Dendritic cell treated with granulocyte-macrophage colony-stimulating factor and Interleukin-4, amounts not matched to agents 40 ng/mL and 50 ng/mL, for 4 days (primary cell): ENCODE measurements around the gene ZFYVE21.

Source experiments
- H3K27ac Mint-ChIP-seq: one replicate; pipeline ENCODE4 v1.8.0; 2022; ENCODE audit warnings: mild to moderate bottlenecking, mixed read lengths
- H3K27me3 Mint-ChIP-seq: one replicate; pipeline ENCODE4 v1.8.0; 2022; ENCODE audit warnings: mild to moderate bottlenecking, mixed read lengths
- H3K36me3 Mint-ChIP-seq: one replicate; pipeline ENCODE4 v1.8.0; 2022; ENCODE audit warnings: low read depth, mixed read lengths
- H3K4me1 Mint-ChIP-seq: one replicate; pipeline ENCODE4 v1.8.0; 2022; ENCODE audit warnings: low read depth, mixed read lengths
- H3K4me3 Mint-ChIP-seq: one replicate; pipeline ENCODE4 v1.8.0; 2022; ENCODE audit warnings: mild to moderate bottlenecking, moderate library complexity, mixed read lengths
- H3K9me3 Mint-ChIP-seq: one replicate; pipeline ENCODE4 v1.8.0; 2022; ENCODE audit warnings: mixed read lengths
- intact Hi-C: fragments of 100-400 bp; cut with micrococcal nuclease; formaldehyde crosslinking; loops from one replicate; pipeline ENCODE4 v1.15.0; 2022

ZFYVE21 gene

GRCh38 chr14:103716091-103716801 is 636 bp downstream of the ZFYVE21 start:
- peak overlapping the region; percentile 80 for H3K27ac Mint-ChIP-seq
- H3K27me3 Mint-ChIP-seq = no peaks in the 10 kb centered on the region
- H3K4me1 Mint-ChIP-seq = peaks cover 59% of the 10 kb centered on the region
- H3K4me3 Mint-ChIP-seq = peak overlapping the region; percentile 78
- H3K9me3 Mint-ChIP-seq = no peaks in the 10 kb centered on the region
- intact Hi-C loops = loop anchor here (5.0 kb wide), 1 partner anchor 154 kb away; the partner anchor contains the start of genes BAG5 and COA8
- H3K36me3 Mint-ChIP-seq = peaks cover 39% of the 10 kb centered on the region

- Mint-ChIP-seq H3K27me3 (no peaks in the 10 kb centered on the region), H3K9me3 (no peaks in the 10 kb centered on the region), H3K36me3 (peaks cover 42% of the 10 kb centered on the region), H3K27ac (peak overlapping the region; percentile 31), H3K4me1 (peaks cover 59% of the 10 kb centered on the region), H3K4me3 (peak overlapping the region; percentile 78)
- intact Hi-C loops = loop anchor here (5.0 kb wide), 1 partner anchor 155 kb away; the partner anchor contains the start of genes BAG5 and COA8
Measured at GRCh38 chr14:103716899-103717411, 1.3 kb downstream of the ZFYVE21 start.

- H3K4me1 Mint-ChIP-seq = peaks cover 62% of the 10 kb centered on the region
- H3K27me3 Mint-ChIP-seq = no peaks in the 10 kb centered on the region
- intact Hi-C loops = loop anchor here (5.0 kb wide), 1 partner anchor 156 kb away; the partner anchor contains the start of genes BAG5 and COA8
- H3K36me3 Mint-ChIP-seq = peaks cover 42% of the 10 kb centered on the region
- no peak overlapping the region for H3K4me3 Mint-ChIP-seq
- no peaks in the 10 kb centered on the region for H3K9me3 Mint-ChIP-seq
- no peak overlapping the region for H3K27ac Mint-ChIP-seq
Measured at GRCh38 chr14:103718572-103718971, 3.0 kb downstream of the ZFYVE21 start.

GRCh38 chr14:103719751-103720150 is 4.1 kb downstream of the ZFYVE21 start:
- Mint-ChIP-seq H3K9me3 (no peaks in the 10 kb centered on the region), H3K4me3 (no peak overlapping the region), H3K4me1 (peaks cover 51% of the 10 kb centered on the region), H3K36me3 (peaks cover 46% of the 10 kb centered on the region), H3K27me3 (no peaks in the 10 kb centered on the region), H3K27ac (no peak overlapping the region)
- intact Hi-C loops = loop anchor here (5.0 kb wide), 1 partner anchor 157 kb away; the partner anchor contains the start of genes BAG5 and COA8

GRCh38 chr14:103721334-103722120 is 5.9 kb downstream of the ZFYVE21 start:
- no peak overlapping the region for H3K27ac Mint-ChIP-seq
- intact Hi-C loops = no loop called here

GRCh38 chr14:103723748-103724081 is 8.1 kb downstream of the ZFYVE21 start:
- H3K4me3 Mint-ChIP-seq = no peak overlapping the region
- peaks cover 62% of the 10 kb centered on the region for H3K36me3 Mint-ChIP-seq
- no peaks in the 10 kb centered on the region for H3K9me3 Mint-ChIP-seq
- no peak overlapping the region for H3K27ac Mint-ChIP-seq
- intact Hi-C loops = no loop called here
- H3K27me3 Mint-ChIP-seq = no peaks in the 10 kb centered on the region
- H3K4me1 Mint-ChIP-seq = peaks cover 21% of the 10 kb centered on the region

More at GRCh38 chr14:103721334-103722120, 5.9 kb downstream of the ZFYVE21 start:
- Mint-ChIP-seq H3K27me3 (no peaks in the 10 kb centered on the region), H3K4me3 (no peak overlapping the region), H3K36me3 (peaks cover 58% of the 10 kb centered on the region), H3K9me3 (no peaks in the 10 kb centered on the region), H3K4me1 (peaks cover 43% of the 10 kb centered on the region)

GRCh38 chr14:103724116-103724515 is 8.5 kb downstream of the ZFYVE21 start:
- no peak overlapping the region for H3K27ac Mint-ChIP-seq
- intact Hi-C loops = no loop called here
- no peaks in the 10 kb centered on the region for H3K9me3 Mint-ChIP-seq
- H3K27me3 Mint-ChIP-seq = no peaks in the 10 kb centered on the region
- peaks cover 62% of the 10 kb centered on the region for H3K36me3 Mint-ChIP-seq
- no peak overlapping the region for H3K4me3 Mint-ChIP-seq
- peaks cover 20% of the 10 kb centered on the region for H3K4me1 Mint-ChIP-seq

- no peak overlapping the region for H3K4me3 Mint-ChIP-seq
- intact Hi-C loops = no loop called here
- H3K27ac Mint-ChIP-seq = no peak overlapping the region
- no peaks in the 10 kb centered on the region for H3K9me3 Mint-ChIP-seq
- H3K4me1 Mint-ChIP-seq = peaks cover 14% of the 10 kb centered on the region
- no peaks in the 10 kb centered on the region for H3K27me3 Mint-ChIP-seq
- peaks cover 64% of the 10 kb centered on the region for H3K36me3 Mint-ChIP-seq
Measured at GRCh38 chr14:103725001-103725682, 9.5 kb downstream of the ZFYVE21 start.

GRCh38 chr14:103725739-103726395 is 10.3 kb downstream of the ZFYVE21 start:
- no peaks in the 10 kb centered on the region for H3K9me3 Mint-ChIP-seq
- H3K4me3 Mint-ChIP-seq = no peak overlapping the region
- intact Hi-C loops = no loop called here
- H3K27me3 Mint-ChIP-seq = no peaks in the 10 kb centered on the region
- peaks cover 71% of the 10 kb centered on the region for H3K36me3 Mint-ChIP-seq
- peaks cover 12% of the 10 kb centered on the region for H3K4me1 Mint-ChIP-seq
- no peak overlapping the region for H3K27ac Mint-ChIP-seq

GRCh38 chr14:103726474-103726873 is 10.9 kb downstream of the ZFYVE21 start:
- intact Hi-C loops = no loop called here
- H3K4me1 Mint-ChIP-seq = peaks cover 7% of the 10 kb centered on the region
- no peak overlapping the region for H3K27ac Mint-ChIP-seq
- H3K36me3 Mint-ChIP-seq = peaks cover 70% of the 10 kb centered on the region
- H3K27me3 Mint-ChIP-seq = no peaks in the 10 kb centered on the region
- H3K4me3 Mint-ChIP-seq = no peak overlapping the region
- no peaks in the 10 kb centered on the region for H3K9me3 Mint-ChIP-seq

GRCh38 chr14:103727313-103727980 is 11.8 kb downstream of the ZFYVE21 start:
- Mint-ChIP-seq H3K27me3 (no peaks in the 10 kb centered on the region), H3K4me1 (peaks cover 7% of the 10 kb centered on the region), H3K9me3 (no peaks in the 10 kb centered on the region), H3K4me3 (no peak overlapping the region), H3K36me3 (peaks cover 79% of the 10 kb centered on the region), H3K27ac (no peak overlapping the region)
- intact Hi-C loops = no loop called here

- Mint-ChIP-seq H3K27ac (no peak overlapping the region), H3K9me3 (no peaks in the 10 kb centered on the region), H3K4me1 (peaks cover 4% of the 10 kb centered on the region)
Measured at GRCh38 chr14:103728141-103728540, 12.5 kb downstream of the ZFYVE21 start.

GRCh38 chr14:103728721-103729120 is 13.1 kb downstream of the ZFYVE21 start:
- Mint-ChIP-seq H3K27ac (no peak overlapping the region), H3K4me1 (no peaks in the 10 kb centered on the region), H3K9me3 (no peaks in the 10 kb centered on the region), H3K4me3 (no peak overlapping the region), H3K36me3 (peaks cover 91% of the 10 kb centered on the region), H3K27me3 (no peaks in the 10 kb centered on the region)
- intact Hi-C loops = no loop called here

More at GRCh38 chr14:103728141-103728540, 12.5 kb downstream of the ZFYVE21 start:
- no peak overlapping the region for H3K4me3 Mint-ChIP-seq
- peaks cover 86% of the 10 kb centered on the region for H3K36me3 Mint-ChIP-seq
- intact Hi-C loops = no loop called here
- H3K27me3 Mint-ChIP-seq = no peaks in the 10 kb centered on the region
